ENCODE results near the gene SH2D3C.
"Not testable (repeated sequence)": the region's sequence is repeated elsewhere in the genome, so short reads cannot be mapped to it uniquely, and the experiment has no call there.

The SH2D3C gene

DNA sequence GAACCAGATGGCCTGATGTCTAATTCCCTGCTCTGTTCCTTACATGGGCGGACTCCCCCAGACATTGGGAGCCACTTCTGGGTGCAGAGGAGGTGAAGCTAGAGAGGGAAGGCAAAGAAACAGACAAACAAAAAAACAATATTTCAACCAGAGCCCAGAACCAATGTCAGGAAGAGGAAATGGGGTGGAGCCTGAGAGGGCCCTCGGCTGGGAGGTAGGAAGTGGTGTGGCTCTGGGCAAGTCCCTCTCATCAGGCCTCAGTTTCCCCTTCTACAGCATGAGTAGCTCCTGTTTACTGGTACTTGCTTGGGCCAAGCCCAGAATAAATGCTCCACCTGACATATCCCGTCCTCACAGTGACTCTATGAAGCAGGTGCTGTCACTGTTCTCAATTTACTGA, 11.1 kb downstream of the SH2D3C start:
- DNase-seq: no peak

DNA sequence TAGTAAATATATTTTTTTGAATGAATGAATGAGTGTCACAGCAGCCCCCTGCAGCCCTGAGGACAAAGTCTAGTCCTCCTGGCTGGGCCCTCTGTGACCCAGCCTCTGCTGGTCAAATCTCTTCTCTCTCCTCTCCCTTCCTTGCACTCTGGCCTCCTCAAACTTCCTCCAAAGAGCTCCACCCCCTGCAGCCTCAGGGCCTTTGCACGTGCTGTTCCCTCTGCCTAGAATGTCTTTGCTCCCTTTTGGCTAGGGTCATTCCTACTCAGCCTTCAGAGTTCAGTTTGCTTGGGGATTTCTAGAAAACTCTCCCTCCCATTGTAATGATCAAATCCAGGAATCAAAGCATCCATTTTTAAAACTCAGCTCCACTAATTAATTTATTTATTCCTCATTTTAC, 13.0 kb downstream of the SH2D3C start:
- DNase-seq: no peak

DNA sequence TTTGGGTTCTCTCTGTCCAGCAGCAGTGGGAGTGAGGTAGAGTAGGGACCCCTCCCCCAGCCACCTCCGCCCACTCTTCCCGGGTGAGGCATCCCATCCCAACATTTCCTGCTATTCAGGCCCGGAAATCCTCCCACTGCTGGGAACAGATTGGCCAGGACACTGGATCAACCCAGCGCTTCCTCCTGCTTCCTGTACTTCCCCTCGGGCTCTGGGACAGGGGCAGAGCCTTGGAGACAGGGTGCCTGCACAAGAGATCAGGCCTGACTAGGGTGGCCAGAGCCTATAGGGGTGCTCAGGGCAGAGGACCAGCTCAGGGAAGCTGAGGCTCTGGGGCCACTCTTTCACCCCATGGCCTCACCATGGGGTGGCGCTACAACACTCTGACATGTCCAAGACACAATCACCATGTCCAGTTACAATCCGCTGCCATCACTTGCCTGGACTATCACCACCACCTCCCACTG, 14.5 kb downstream of the SH2D3C start:
- DNase-seq: no peak

DNA sequence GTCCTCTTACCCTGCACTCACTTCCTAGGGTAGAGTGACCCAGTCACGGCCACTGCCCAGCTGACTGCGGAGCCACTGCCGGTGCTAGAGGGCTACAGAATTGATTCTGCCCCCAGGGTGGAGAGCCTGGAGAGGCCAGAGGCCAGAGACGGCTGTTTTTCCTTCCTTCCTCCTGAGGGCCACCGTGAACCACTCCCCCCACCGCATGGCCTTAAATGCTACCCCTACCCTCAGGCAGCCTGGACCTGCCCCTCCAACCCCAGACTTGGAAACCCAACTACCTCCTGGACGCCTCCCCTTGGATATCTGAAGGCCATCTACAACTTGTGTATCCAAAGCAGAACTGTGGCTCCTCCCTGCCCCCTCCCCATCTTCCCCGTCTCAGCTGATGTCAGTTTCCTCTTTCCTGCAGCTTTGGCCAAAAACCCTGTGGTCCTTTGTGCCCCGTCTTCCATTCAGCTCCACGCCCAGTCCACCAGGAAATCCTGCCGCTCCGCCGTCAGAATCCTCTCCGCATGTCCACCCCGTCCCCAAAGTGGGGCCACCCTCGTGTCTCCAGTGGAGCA, 16.3 kb downstream of the SH2D3C start:
- DNase-seq: no peak

DNA sequence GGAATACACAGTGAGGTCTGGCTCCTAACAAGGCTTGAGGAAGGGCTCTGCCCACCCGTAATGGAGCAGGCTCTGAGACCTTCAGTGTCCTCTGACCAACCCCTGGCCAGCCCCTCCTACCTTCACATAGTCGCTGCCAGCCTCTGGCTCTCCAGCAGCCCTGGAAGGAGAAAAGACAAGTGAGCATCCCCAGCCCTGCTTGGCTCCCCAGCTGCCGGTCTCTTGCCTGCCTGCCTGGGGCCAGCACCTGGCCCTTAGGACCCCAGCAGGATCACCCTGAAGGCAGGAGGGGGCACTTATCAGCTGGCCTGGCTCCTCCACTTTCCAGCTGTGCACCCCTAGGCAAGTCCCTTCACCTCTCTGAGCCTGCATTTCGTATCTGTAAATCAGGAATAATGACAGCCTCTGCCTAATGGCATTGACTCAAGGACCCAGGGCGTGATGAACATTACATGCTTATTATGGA, 16.9 kb downstream of the SH2D3C start:
- no peak for DNase-seq

DNA sequence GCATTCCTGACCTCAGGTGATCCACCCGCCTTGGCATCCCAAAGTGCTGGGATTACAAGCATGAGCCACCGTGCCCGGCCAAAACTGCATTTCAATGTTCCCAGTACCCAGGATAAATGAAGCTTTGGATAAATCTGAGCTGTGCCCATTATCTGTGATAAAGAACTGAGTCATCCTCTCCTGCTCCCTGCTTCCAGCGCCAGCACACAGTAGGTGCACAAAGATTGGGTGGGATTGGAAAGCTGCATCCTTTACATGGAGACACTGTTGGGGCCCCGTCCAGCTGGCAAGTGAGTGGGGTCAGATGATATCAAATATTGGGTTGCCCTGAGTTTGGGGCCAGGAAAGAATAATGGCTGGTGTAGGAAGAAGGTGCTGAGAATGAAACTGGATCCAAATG, 17.4 kb downstream of the SH2D3C start:
- no peak for DNase-seq

DNA sequence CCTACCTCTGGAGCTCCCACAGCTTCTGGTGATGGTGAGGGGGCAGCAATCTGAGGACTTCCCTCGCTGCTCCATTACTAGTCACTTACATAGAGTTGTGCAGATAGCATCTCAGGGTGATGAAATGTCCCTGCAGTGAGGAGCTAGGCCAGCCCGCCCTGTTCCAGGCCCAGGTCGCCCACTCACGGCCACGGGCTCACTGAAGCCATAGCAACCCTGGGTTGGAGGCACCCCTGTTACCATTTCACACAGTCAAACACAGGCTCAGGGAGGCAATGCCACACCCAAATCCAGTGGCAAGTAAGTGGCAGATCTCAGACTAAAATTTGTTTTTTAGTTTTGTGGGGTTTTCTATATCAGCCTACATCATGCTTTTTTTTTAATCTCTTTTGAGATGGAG, 19.6 kb downstream of the SH2D3C start:
- DNase-seq: no peak

DNA sequence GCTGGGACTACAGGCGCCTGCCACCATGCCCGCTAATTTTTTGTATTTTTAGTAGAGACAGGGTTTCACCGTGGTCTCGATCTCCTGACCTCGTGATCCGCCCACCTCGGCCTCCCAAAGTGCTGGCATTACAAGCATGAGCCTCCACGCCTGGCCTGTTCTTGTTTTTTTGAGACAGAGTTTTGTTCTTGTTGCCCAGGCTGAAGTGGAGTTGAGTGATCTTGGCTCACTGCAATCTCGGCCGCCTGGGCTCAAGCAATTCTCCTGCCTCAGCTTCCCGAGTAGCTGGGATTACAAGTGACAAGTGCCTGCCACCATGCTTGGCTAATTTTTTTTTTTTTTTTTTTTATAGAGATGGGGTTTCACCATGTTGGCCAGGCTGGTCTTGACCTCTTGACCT, 21.7 kb downstream of the SH2D3C start:
- DNase-seq: not testable (repeated sequence)

DNA sequence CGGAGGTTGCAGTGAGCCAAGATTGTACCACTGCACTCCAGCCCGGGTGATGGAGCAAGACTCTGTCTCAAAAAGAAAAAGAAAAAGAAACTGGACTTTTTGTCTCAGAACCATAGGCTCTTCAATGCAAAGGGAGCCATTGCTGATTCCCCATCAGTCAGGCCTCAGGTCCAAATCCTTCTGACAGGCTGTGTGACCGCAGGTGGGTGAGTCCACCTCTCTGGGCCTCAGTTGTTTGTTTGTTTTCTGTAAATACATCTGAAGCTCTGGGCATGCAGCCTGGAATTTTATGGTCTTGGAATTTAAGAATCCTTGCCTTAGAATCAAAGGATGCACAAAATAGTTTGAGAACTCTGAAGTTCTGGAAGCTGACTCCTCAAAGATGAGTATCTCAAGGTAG, 22.2 kb downstream of the SH2D3C start:
- DNase-seq: no peak

DNA sequence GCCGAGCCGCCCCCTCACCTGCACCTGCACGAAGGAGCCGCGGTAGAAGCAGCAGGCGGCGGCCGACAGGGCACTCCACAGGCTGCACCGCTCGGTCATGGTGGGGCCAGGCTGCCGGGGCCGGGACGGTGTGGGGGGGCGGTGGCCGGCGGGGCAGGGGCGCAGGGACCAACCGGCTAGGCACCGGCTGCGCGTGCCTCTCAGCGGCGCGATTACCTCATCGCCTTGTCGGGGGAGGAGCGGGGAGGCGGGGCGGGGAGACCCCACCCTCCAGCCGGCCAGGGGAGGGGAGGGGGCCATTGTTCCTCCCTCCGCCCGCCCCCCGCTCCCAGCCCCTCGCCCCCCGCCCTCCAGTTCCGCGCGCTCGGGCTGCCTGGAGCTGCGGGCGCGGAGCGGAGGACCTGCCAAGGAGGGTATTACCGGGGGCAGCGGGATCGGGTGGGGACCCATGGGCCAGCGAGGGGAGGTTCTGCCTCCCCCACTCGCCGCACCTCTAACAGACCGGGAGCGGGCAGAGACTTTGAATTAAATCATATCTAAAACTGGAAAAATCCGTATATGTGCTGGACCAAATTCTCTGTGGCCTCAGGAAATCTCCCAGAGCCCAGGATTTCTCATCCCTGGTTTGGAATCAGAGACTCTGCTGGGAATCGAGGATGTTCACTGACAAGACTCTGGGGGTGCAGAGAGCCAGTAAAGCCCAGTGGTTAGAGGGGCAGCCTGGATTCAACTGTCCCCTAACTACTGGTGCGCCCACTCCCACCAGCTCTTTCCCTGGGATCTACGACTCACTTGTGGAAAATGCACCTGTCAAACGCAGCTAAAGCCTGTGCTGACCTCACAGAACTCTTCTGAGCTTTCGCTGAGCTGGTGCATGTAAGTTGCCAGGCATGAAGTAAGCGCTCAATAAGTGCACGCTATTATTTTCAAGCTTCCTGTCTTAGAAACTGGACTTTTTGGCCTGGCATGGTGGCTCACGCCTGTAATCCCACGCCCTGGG, 23.1 kb downstream of the SH2D3C start:
- DNase-seq: no peak

DNA sequence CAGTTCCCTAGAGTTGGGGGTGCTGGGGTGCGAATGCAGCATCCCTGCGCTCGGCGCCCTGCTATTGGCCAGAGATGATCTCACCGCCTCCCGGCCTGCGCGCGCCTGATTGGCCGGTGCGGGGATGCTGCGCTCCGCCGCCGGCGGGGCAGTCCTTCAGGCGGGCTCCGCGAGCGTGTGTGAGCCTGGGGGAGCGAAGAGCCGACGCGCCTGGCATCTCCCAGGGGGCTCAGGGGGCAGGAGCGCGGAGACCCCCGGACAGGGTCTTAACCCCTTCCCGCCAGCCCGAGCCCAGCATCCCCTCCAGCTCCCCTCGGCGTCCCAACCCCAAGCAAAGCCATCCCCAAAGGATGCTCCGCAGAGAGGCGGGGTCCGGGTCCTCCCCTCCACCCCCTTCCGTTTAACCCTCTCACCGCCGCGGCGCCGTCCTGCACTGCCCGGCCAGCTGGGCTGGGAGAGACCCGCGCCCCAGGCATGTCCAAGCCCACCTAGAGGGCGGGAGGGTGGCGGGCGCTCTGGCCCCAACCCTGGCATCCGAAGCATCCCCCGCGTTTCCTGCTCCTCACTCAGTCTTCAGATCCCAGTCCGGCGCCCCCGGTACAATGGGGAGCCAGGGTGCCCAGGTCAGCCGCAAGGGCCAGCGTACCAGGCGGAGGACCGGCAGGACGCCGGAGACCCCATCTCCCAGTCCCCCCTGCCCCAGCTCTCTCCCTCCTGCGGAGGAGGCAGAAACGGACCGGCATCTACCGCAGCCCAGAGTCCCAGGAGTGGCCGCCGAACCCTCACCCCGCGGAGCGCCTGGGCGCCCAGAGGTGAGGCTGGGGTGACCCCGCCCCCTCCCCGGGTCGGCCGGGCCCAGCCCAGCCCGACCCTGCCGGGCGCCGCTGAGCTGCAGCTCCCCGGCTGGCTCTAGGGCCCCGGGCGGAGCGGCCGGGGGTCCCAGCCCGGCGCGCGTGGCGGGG, 24.1 kb downstream of the SH2D3C start:
- no peak for DNase-seq

DNA sequence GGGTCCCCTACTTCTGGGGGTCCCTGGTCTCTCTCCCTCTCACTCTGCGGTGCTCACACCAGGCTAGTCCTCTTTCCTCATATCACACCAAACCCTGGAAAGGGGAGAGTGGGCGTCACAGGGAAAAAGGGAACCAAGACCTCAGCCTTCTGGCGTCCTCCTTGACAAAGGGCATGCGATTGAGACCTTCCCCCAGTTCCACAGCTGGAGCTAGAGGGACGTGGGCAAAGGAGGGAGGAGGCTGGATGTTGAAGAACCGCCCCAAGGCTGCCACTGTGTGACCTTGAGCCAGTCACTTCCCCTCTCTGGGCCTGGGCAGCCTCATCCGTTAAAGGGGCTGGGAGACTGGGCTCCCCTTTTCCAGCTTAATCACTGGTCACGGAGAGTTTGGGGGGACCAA, 24.8 kb downstream of the SH2D3C start:
- no peak for DNase-seq

DNA sequence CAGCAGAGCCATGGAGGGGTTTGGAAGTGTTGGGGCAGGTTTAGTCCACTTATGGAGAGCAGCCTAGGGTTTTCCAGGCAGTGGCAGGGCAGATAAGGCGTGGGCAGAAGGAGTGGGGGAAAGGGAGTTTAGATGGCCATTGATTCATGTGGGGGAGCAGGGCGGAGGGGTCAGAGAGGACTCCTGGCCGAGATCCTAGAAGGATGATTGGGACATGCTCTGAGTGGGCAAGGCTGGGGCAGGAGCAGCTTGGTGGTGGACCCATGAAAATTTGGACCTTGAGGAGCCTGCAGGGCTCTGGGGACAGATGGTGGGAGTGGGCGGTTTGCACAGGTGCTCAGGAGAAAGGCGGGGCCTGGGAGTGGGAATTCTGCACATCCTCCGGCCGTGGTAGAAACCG, 25.3 kb downstream of the SH2D3C start:
- DNase-seq: no peak

DNA sequence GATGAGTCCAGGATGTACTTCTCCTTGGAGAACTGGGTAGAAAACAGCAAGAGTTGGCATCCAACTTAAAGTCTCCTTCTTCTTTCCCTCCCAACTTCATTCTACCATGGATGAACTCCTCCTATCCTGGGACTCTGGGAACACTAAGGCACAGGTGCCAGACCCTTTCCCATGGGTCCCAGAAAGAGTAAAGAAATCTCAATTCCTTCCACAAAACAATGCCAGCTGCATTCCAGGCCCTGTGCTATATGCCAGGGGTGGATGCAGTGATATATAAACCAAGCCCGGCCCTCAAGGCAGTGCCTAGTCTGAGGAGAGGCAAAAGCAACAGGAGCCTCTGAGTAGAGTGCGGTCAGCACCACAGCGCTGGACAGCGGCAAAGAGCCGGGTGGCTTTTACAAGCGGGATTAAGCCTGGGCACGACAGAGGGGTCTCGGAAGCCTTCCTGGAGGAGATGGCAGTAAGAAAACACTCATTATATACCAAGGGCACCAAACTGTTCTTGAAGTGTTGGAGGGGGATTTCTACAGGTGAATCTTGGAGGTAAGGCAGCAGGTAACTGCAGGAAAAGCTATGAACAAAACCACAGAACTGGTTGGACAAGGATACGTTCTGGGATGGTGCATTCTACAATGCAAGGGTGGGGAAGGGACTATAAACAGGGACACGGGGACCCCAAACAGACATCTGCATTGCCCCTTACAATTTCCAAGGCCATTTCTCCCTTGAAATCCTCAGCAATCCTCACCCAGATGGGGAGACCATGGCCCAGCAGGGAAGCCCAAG, 27.0 kb downstream of the SH2D3C start:
- no peak for DNase-seq

DNA sequence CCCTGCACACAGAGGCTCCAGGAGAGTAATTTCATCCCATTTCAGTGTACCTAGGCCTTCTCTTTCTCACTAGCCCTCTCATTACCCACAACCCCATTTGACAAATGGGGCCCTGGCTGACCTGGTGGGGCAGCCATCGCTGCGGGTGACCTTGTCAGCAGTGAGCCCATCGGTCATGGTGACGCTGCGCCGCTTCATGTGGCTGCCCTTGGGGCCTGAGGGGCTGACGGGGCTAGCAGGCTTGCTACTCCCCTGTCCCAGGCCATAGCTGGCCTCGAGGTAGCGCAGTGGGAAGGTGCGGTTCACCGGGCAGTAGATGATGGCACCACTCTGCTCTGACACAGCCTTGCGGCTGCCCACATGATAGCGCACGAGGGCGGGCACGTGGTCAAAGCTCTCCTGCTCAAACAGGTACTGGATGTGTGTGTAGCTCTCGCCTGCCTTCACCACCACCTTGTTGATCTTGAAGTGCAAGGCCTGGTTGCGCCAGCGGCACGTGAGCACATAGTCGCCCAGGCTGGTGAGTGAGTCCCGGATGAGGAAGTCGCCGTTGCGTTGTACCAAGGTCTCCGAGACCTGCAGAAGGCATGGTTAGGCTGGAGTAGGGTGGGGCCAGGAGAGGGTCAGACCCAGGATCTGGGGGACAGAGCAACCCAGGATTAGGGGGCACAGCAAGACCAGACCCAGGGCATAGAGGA, 29.2 kb downstream of the SH2D3C start:
- no peak for DNase-seq

DNA sequence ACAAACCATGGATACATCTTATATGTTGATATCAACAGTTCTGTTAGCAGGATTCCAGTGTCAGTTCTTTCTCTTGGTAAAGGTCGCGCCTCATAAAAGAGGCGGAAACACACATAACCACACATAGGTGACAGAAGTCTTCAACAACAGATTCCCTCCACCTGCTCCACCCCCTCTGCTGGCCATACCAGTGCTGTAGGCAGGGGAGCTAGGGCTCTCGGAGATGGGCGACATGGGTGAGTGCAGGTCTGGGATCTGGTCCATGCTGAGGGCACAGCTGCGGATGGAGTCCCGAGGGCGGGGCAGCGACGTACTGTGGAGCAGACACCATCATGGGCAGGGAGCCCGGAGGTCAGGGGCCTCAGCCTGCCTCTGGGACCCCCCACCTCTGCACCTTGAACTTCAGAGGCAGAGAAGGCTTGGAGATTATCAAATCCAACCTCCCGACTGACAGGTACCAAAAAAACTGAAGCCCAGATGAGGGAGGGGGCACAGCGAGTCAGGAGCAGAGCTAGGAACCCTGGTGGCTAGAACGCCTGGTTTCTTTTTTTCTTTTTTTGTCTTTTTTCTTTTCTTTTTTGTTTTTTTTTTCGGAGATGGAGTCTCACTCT, 31.4 kb downstream of the SH2D3C start:
- no peak for DNase-seq

DNA sequence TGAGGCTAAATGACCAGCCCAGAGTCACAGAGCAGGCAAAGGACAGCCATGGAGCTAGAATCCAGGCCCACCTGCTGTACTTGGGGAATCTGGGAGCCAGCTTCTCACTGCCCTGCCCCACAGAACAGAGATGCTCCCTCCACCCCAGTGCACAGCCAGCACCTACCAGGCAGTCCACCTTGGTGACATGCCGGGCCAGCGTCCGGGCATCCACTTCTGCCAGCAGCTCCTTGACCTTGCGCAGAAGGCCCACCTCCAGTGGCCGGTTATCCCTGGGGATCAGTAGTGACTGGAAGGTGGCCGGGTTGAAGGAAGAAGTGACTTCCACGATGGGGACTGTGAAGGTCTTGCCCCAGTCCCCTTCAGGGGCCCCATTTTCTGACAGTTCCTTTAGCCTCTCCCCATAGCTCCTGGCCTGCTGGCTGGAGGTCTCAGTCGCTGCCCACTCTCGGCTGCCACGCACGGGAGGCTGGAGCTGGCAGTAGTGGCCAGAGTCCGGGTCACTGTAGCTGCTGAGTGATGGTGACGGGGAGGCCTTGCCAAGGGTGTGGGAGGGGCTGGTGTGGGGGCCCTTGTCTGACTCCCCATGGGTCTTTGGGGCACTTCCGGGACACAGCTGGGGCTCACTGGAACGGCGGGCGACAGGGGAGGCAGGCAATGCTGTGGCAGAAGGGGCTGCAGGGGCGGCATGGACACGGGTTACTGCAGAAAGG, 33.9 kb downstream of the SH2D3C start:
- no peak for DNase-seq

DNA sequence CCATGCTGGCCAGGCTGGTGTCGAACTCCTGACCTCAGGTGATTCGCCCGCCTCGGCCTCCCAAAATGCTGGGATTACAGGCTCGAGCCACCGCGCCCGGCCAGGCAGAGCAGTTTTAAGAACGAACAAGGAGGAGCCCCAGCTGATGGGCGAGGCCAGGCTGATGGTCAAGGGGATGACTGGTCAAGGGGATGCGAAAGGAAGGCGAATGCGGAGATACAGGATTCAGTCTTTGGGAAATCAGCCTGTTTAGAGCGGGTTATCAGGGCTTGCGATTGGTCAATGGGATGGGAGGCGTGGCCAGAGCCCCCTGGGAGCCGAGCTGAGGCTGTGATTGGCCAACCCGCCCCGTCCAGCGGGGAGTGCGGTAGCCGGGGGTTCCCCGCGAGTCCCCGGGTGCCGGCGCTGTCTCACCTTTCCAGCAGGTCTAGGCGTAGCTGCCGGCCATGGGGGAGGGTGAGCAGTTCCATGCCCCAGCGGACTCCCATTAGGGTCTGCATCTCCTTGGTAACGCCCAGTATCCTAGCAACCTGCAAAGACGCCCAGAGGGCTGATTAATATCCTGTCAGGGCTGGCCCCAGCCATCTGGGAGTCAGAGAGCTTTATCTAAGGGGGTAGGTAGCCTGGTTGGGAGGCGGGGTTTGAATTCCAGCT, 35.9 kb downstream of the SH2D3C start:
- no peak for DNase-seq

DNA sequence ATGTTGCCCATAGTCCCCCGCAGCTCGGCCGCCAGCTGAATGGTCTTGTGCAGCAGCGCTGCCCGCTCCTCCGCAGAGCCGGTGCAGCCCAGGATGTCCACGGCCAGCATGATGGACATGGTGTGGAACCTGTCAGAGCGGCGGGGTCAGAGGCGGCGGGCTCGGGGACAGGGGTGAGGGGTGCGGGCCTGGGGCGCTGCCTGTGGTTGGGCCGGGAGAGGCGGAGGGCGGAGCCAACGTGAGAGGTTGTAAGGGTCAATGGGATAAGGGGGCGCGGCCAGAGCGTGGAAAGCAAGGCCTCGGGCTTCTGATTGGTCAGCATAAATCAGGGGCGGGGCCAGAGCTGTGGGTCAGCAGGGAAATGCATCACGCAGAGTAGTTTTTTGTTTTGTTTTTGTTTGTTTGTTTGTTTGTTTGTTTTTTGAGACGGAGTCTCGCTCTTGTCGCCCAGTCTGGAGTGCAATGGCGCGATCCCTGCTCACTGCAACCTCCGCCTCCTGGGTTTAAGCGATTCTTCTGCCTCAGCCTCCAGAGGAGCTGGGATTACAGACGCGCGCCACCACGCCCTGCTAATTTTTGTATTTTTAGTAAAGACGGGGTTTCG, 36.5 kb downstream of the SH2D3C start:
- no peak for DNase-seq
